ENCODE measurements around the gene SCUBE1. TPM values are rescaled to one million over a fixed set of nuclear protein-coding genes. Genes with fewer than 3 reads are reported as not detected.
A peak's percentile ranks its signal among the peaks of the same experiment; 100 is the strongest.

Gene SCUBE1
- total RNA-seq, 3 donors from 2014 or later (not counting 1 experiment from before 2014, with no cell fraction given) = 0.05 to 1.2 (median 0.11) TPM

GRCh38 chr22:43205261-43205691 lies 137.9 kb downstream of the SCUBE1 start:
- Mint-ChIP-seq H3K4me1 (peaks cover 0 to 21% of the 10 kb centered on the region in 2 donors), H3K4me3 (no peak overlapping the region), H3K36me3 (no peaks in the 10 kb centered on the region), H3K27me3 (ENCODE audit: low read depth in 2 of 2) (no peaks in the 10 kb centered on the region), H3K27ac (peak overlapping the region; percentile 38 to 86), H3K9me3 (no peaks in the 10 kb centered on the region)
- peak; percentile 28 to 49 for DNase-seq
- Histone ChIP-seq H3K4me3 (ENCODE audit: low read length) (no peak overlapping the region), H3K4me1 (ENCODE audit: control insufficient read depth, insufficient read depth, low read length) (peaks cover 22% of the 10 kb centered on the region), H3K36me3 (ENCODE audit: control insufficient read depth, insufficient read depth, low read length) (no peaks in the 10 kb centered on the region), H3K27me3 (ENCODE audit: control insufficient read depth, insufficient read depth, low read length) (no peaks in the 10 kb centered on the region), H3K9me3 (ENCODE audit: control insufficient read depth, insufficient read depth, low read length) (peaks cover 8% of the 10 kb centered on the region), H3K27ac (ENCODE audit: low read length) (peak overlapping the region; percentile 55)
- ATAC-seq = peak; percentile 45 to 60 (median 49)
- WGBS (ENCODE audit: insufficient coverage) = 92% methylated on average over 9 of the region's 9 CpGs
- no peak for TF ChIP-seq CTCF (IDR thresholded peaks at IDR 0.05)
- intact Hi-C loops (cut with micrococcal nuclease) = no loop called here

GRCh38 chr22:43203471-43203981 lies 139.6 kb downstream of the SCUBE1 start:
- Histone ChIP-seq H3K36me3 (ENCODE audit: control insufficient read depth, insufficient read depth, low read length) (no peaks in the 10 kb centered on the region), H3K27me3 (ENCODE audit: control insufficient read depth, insufficient read depth, low read length) (no peaks in the 10 kb centered on the region), H3K4me1 (ENCODE audit: control insufficient read depth, insufficient read depth, low read length) (peaks cover 22% of the 10 kb centered on the region), H3K27ac (ENCODE audit: low read length) (no peak overlapping the region), H3K9me3 (ENCODE audit: control insufficient read depth, insufficient read depth, low read length) (peaks cover 8% of the 10 kb centered on the region), H3K4me3 (ENCODE audit: low read length) (no peak overlapping the region)
- Mint-ChIP-seq H3K27me3 (ENCODE audit: low read depth in 2 of 2) (peaks cover 0 to 7% of the 10 kb centered on the region in 2 donors), H3K4me1 (peaks cover 0 to 21% of the 10 kb centered on the region in 2 donors), H3K36me3 (no peaks in the 10 kb centered on the region), H3K27ac (peak overlapping the region in 1 of 2 donors; percentile 31), H3K4me3 (no peak overlapping the region), H3K9me3 (no peaks in the 10 kb centered on the region)
- intact Hi-C loops (cut with micrococcal nuclease) = no loop called here
- WGBS (ENCODE audit: insufficient coverage) = 93% methylated on average over 20 of the region's 20 CpGs
- DNase-seq (no peak), ATAC-seq (no peak)
- TF ChIP-seq CTCF (IDR thresholded peaks at IDR 0.05) = no peak

GRCh38 chr22:43202756-43203410 lies 140.3 kb downstream of the SCUBE1 start:
- DNase-seq (no peak), ATAC-seq (no peak)
- Histone ChIP-seq H3K36me3 (ENCODE audit: control insufficient read depth, insufficient read depth, low read length) (no peaks in the 10 kb centered on the region), H3K27ac (ENCODE audit: low read length) (no peak overlapping the region), H3K4me3 (ENCODE audit: low read length) (no peak overlapping the region), H3K27me3 (ENCODE audit: control insufficient read depth, insufficient read depth, low read length) (no peaks in the 10 kb centered on the region), H3K9me3 (ENCODE audit: control insufficient read depth, insufficient read depth, low read length) (peaks cover 8% of the 10 kb centered on the region), H3K4me1 (ENCODE audit: control insufficient read depth, insufficient read depth, low read length) (peaks cover 22% of the 10 kb centered on the region)
- Mint-ChIP-seq H3K4me1 (peaks cover 0 to 21% of the 10 kb centered on the region in 2 donors), H3K36me3 (no peaks in the 10 kb centered on the region), H3K9me3 (no peaks in the 10 kb centered on the region), H3K27me3 (ENCODE audit: low read depth in 2 of 2) (peaks cover 3 to 9% of the 10 kb centered on the region in 2 donors), H3K27ac (no peak overlapping the region), H3K4me3 (no peak overlapping the region)
- TF ChIP-seq CTCF (IDR thresholded peaks at IDR 0.05) = no peak
- intact Hi-C loops (cut with micrococcal nuclease) = no loop called here
- WGBS (ENCODE audit: insufficient coverage) = 87% methylated on average over 12 of the region's 13 CpGs
